NCI-H460 (cell line): Measurements from ENCODE around the gene TENM4. TPM values are rescaled to one million over a fixed set of nuclear protein-coding genes. Genes with fewer than 3 reads are reported as not detected.

Experiments
- DNase-seq: peaks from one replicate; pipeline ENCODE4 v3.0.0-alpha.2; 2016; ENCODE audit warnings: low read depth; ENCODE audit errors: extremely low read depth
- small RNA-seq, 2 experiments: library from RNA; depleted of rRNA; stranded (forward); fragments of <200 nt; gene quantifications; one replicate each; pipeline ENCODE3, GENCODE V24; 2014
- total RNA-seq: library from RNA; depleted of rRNA; stranded (reverse); fragments of >200 nt; shearing (Covaris generic); gene quantifications from 2 replicates; pipeline ENCODE4 v1.2.3, GENCODE V29; 2014

Gene TENM4
- total RNA-seq, 1 experiment from 2014 or later: not detected

DNA sequence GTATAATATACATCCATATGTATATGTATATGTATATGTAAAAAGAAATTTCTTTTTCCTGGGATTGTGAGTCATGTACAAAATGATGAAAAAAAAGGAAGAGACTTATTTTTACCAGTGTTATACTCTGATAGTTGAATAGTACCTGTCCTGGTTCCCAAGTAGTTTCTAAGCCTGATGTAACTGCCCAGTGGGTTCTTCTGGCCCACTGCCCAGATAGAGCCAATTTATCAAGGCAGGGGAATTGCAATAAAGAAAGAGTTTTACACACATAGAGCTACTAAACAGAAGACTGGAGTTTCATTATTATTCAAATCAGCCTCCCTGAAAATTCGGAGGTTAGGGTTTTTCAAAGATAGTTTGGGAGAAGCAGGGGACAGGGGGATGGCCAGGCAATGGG lies 837.0 kb downstream of the TENM4 start:
- no peak for DNase-seq

Small RNA genes within 50 kb of the gene (small RNA-seq; reads per million reads assigned to genes)
- gene MIR5579 (0 reads per million in 2 experiments), gene MIR708 (0 reads per million in 2 experiments)
